Gastrocnemius medialis (tissue), 4 donors: ENCODE measurements around the gene MMRN2.

Experiments
- CTCF ChIP-seq, 5 experiments: fragments of 450-650 bp in 3 of 5; fragments of 200-600 bp in 2 of 5; sonication (generic) in 2 of 5; IDR thresholded peaks in 4 of 5; conservative IDR thresholded peaks in 1 of 5; 1 replicate in 4 of 5; 2 replicates in 1 of 5; pipeline ENCODE4 v1.5.1; 2016 to 2019; ENCODE audit warnings: antibody characterized with exemption in 5 of 5, mild to moderate bottlenecking in 3 of 5, moderate library complexity in 3 of 5
- POLR2A ChIP-seq, 2 donors: fragments of 450-650 bp; IDR thresholded peaks; one replicate each; pipeline ENCODE4 v1.6.1; 2017; ENCODE audit warnings: antibody characterized with exemption in 2 of 2, mild to moderate bottlenecking in 2 of 2, moderate library complexity in 2 of 2

- no peak for TF ChIP-seq CTCF (IDR thresholded peaks at IDR 0.05 in 4 of 5, conservative IDR thresholded peaks at IDR 0.05 in 1 of 5)
- TF ChIP-seq POLR2A (IDR thresholded peaks at IDR 0.05) = no peak
Measured at GRCh38 chr10:86965986-86966654, 8.7 kb upstream of the MMRN2 start.
